Dendritic cell treated with granulocyte-macrophage colony-stimulating factor and Interleukin-4, amounts not matched to agents 40 ng/mL and 50 ng/mL, for 4 days (primary cell): ENCODE measurements around the gene LY6G6D.
"Not testable (repeated sequence)": the region's sequence is repeated elsewhere in the genome, so short reads cannot be mapped to it uniquely, and the experiment has no call there.

ENCODE experiments used
- H3K27ac Mint-ChIP-seq: one replicate; pipeline ENCODE4 v1.8.0; 2022; ENCODE audit warnings: mild to moderate bottlenecking, mixed read lengths
- H3K27me3 Mint-ChIP-seq: one replicate; pipeline ENCODE4 v1.8.0; 2022; ENCODE audit warnings: mild to moderate bottlenecking, mixed read lengths
- H3K36me3 Mint-ChIP-seq: one replicate; pipeline ENCODE4 v1.8.0; 2022; ENCODE audit warnings: low read depth, mixed read lengths
- H3K4me1 Mint-ChIP-seq: one replicate; pipeline ENCODE4 v1.8.0; 2022; ENCODE audit warnings: low read depth, mixed read lengths
- H3K4me3 Mint-ChIP-seq: one replicate; pipeline ENCODE4 v1.8.0; 2022; ENCODE audit warnings: mild to moderate bottlenecking, moderate library complexity, mixed read lengths
- H3K9me3 Mint-ChIP-seq: one replicate; pipeline ENCODE4 v1.8.0; 2022; ENCODE audit warnings: mixed read lengths
- intact Hi-C: fragments of 100-400 bp; cut with micrococcal nuclease; formaldehyde crosslinking; loops from one replicate; pipeline ENCODE4 v1.15.0; 2022

LY6G6D gene

GRCh38 chr6:31702819-31703716 lies 12.1 kb upstream of the LY6G6D start, which contains the start of gene ABHD16A:
TSS of gene ABHD16A (minus strand) at chr6:31703324. CDS start at chr6:31703281, 43 bp downstream.
- peak within 1 kb of the TSS; percentile 93 for H3K27ac Mint-ChIP-seq
- H3K27me3 Mint-ChIP-seq: no peaks in the 10 kb centered on the region
- H3K9me3 Mint-ChIP-seq: no peaks in the 10 kb centered on the region
- H3K4me1 Mint-ChIP-seq: peaks cover 38% of the 10 kb centered on the region
- intact Hi-C loops: loop anchor here (1.0 kb wide), 1 partner anchor 26 kb away; the partner anchor contains the start of gene DDAH2
- H3K36me3 Mint-ChIP-seq: peaks cover 45% of the 10 kb centered on the region
- H3K4me3 Mint-ChIP-seq: peak within 1 kb of the TSS; percentile 98

GRCh38 chr6:31705931-31706330 lies 9.2 kb upstream of the LY6G6D start:
- Mint-ChIP-seq H3K4me1 (peaks cover 42% of the 10 kb centered on the region), H3K27ac (no peak overlapping the region), H3K27me3 (no peaks in the 10 kb centered on the region), H3K4me3 (no peak overlapping the region), H3K36me3 (peaks cover 26% of the 10 kb centered on the region), H3K9me3 (no peaks in the 10 kb centered on the region)
- intact Hi-C loops: no loop called here

DNA sequence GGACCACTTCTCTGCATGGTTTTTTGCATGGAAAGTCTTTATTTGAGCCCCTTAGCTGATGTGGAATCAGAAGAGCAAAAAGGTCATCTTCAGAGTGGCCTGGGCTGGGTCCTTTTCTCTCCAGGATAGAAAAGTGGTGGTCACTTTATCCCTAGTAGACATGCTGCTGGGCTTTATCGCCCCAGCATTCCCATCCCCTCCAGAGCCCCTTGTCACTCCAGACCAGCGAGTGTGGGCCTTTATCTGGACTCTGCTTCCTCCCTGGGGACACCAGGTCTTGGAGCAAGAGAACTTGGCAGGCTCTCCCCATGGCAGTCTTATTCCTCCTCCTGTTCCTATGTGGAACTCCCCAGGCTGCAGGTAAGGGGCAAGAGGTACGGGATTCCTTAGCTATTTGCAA lies 8.5 kb upstream of the LY6G6D start, which contains the start of gene LY6G6F:
Gene LY6G6F, plus strand, starts transcription at position 268 of the 400 bp plus-strand sequence. Its CDS starts 41 bp downstream, at position 309.
- H3K4me1 Mint-ChIP-seq: peaks cover 42% of the 10 kb centered on the region
- intact Hi-C loops: no loop called here
- H3K9me3 Mint-ChIP-seq: no peaks in the 10 kb centered on the region

GRCh38 chr6:31707701-31708100 lies 7.4 kb upstream of the LY6G6D start:
- Mint-ChIP-seq H3K4me1 (peaks cover 45% of the 10 kb centered on the region), H3K9me3 (no peaks in the 10 kb centered on the region), H3K27ac (peak overlapping the region; percentile 26), H3K4me3 (no peak overlapping the region), H3K27me3 (no peaks in the 10 kb centered on the region), H3K36me3 (peaks cover 8% of the 10 kb centered on the region)
- intact Hi-C loops: no loop called here

More for the DNA sequence above, 8.5 kb upstream of the LY6G6D start, which contains the start of gene LY6G6F:
- H3K27me3 Mint-ChIP-seq: no peaks in the 10 kb centered on the region
- H3K4me3 Mint-ChIP-seq: no peak within 1 kb of the TSS
- peak within 1 kb of the TSS; percentile 26 for H3K27ac Mint-ChIP-seq
- peaks cover 19% of the 10 kb centered on the region for H3K36me3 Mint-ChIP-seq

DNA sequence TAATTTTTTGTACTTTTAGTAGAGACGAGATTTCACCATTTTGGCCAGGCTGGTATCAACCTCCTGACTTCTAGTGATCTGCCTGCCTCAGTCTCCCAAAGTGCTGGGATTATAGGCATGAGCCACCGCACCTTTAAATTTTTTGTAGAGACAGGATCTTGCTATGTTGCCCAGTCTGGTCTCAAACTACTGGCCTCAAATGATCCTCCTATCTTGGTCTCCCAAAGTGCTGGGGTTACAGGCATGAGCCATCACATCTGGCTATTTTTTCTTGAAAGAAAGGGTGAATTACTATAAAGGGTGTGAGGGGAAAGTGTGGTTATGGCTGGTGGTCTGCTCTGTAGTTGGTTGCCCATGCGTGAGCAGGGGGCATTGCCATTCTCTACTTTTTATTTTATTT lies 6.9 kb upstream of the LY6G6D start:
- H3K27ac Mint-ChIP-seq: no peak overlapping the region
- no peaks in the 10 kb centered on the region for H3K27me3 Mint-ChIP-seq
- no peaks in the 10 kb centered on the region for H3K9me3 Mint-ChIP-seq
- no peak overlapping the region for H3K4me3 Mint-ChIP-seq
- H3K4me1 Mint-ChIP-seq: peaks cover 44% of the 10 kb centered on the region
- peaks cover 3% of the 10 kb centered on the region for H3K36me3 Mint-ChIP-seq
- intact Hi-C loops: no loop called here

GRCh38 chr6:31709157-31709556 lies 6.0 kb upstream of the LY6G6D start:
- peaks cover 42% of the 10 kb centered on the region for H3K4me1 Mint-ChIP-seq
- H3K36me3 Mint-ChIP-seq, H3K9me3 Mint-ChIP-seq, H3K27ac Mint-ChIP-seq, H3K27me3 Mint-ChIP-seq, H3K4me3 Mint-ChIP-seq, intact Hi-C loops: not testable (repeated sequence)

GRCh38 chr6:31710523-31711219 lies 4.5 kb upstream of the LY6G6D start:
- Mint-ChIP-seq H3K9me3 (no peaks in the 10 kb centered on the region), H3K27ac (peak overlapping the region; percentile 66), H3K4me1 (peaks cover 45% of the 10 kb centered on the region), H3K36me3 (no peaks in the 10 kb centered on the region), H3K4me3 (peak overlapping the region; percentile 39), H3K27me3 (no peaks in the 10 kb centered on the region)
- intact Hi-C loops: no loop called here

GRCh38 chr6:31711233-31711632 lies 3.9 kb upstream of the LY6G6D start:
- Mint-ChIP-seq H3K36me3 (no peaks in the 10 kb centered on the region), H3K27me3 (no peaks in the 10 kb centered on the region), H3K9me3 (no peaks in the 10 kb centered on the region), H3K4me3 (peak overlapping the region; percentile 39), H3K4me1 (peaks cover 45% of the 10 kb centered on the region), H3K27ac (peak overlapping the region; percentile 66)
- intact Hi-C loops: no loop called here

GRCh38 chr6:31712296-31712695 lies 2.9 kb upstream of the LY6G6D start:
- peaks cover 41% of the 10 kb centered on the region for H3K4me1 Mint-ChIP-seq
- no peak overlapping the region for H3K4me3 Mint-ChIP-seq
- H3K36me3 Mint-ChIP-seq: no peaks in the 10 kb centered on the region
- H3K9me3 Mint-ChIP-seq: no peaks in the 10 kb centered on the region
- H3K27ac Mint-ChIP-seq: peak overlapping the region; percentile 66
- no peaks in the 10 kb centered on the region for H3K27me3 Mint-ChIP-seq
- intact Hi-C loops: no loop called here

DNA sequence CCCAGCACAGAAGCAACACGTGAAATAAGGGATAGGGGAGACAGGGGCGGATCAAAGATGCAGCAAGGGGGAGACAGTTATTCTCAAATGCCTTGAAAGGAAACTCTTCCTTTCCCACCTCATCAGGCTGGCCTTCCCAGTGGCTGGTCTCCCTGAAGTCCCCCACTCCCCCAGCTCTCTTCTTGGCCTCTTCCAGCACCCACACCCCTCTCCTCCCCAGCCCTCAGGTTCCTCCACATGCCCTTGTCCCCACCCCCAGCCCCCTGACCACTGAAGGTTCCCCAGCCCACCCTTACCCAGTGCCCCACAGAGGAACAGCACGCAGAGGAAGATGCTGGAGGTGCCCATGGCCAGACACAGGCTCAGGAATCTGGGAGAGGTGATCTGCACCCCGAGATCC lies 1.7 kb upstream of the LY6G6D start:
- no peaks in the 10 kb centered on the region for H3K36me3 Mint-ChIP-seq
- no peaks in the 10 kb centered on the region for H3K27me3 Mint-ChIP-seq
- H3K4me3 Mint-ChIP-seq: no peak overlapping the region
- no peaks in the 10 kb centered on the region for H3K9me3 Mint-ChIP-seq
- intact Hi-C loops: no loop called here
- peak overlapping the region; percentile 43 for H3K27ac Mint-ChIP-seq
- peaks cover 34% of the 10 kb centered on the region for H3K4me1 Mint-ChIP-seq

DNA sequence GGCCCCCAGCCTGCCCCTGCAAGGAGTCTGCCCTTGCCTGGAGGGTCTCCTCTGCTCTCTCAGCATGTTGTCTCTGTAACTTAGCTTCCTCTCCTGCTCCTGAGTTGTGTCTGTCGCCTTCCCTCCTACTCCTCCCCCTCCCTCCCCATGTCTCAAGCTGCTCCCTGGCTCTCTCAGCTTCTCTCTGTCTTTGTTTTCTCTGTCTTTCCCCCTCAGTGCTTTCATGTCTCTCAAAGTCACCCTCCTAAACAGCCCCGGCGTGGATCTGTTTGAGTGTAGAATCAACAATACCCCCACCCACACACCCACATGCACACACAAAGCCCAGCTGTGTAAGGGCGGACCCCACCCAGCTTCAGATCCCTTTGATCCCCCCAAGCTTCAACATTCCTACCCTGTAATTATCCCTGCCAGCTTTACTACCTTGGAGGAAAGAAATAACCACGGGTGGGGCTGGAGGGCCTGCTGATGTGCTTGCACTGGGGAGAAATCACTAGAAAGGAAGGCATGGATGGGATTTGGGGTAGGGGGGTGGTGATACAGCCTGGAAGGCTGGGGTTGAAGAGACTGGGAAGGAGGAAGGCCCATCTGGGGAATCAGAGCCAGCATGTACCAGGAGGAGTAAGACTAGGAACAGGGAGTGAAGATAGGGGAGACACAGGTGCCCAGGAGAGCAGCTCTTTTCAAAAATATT lies 1.0 kb upstream of the LY6G6D start:
- H3K4me1 Mint-ChIP-seq: peaks cover 34% of the 10 kb centered on the region
- no peaks in the 10 kb centered on the region for H3K36me3 Mint-ChIP-seq
- H3K27me3 Mint-ChIP-seq: no peaks in the 10 kb centered on the region
- peak overlapping the region; percentile 43 for H3K27ac Mint-ChIP-seq
- H3K4me3 Mint-ChIP-seq: no peak overlapping the region
- no peaks in the 10 kb centered on the region for H3K9me3 Mint-ChIP-seq
- intact Hi-C loops: no loop called here

GRCh38 chr6:31717499-31718222 lies 2.5 kb downstream of the LY6G6D start:
- Mint-ChIP-seq H3K27ac (no peak overlapping the region), H3K36me3 (no peaks in the 10 kb centered on the region), H3K4me3 (no peak overlapping the region), H3K27me3 (peaks cover 6% of the 10 kb centered on the region), H3K4me1 (peaks cover 15% of the 10 kb centered on the region), H3K9me3 (no peaks in the 10 kb centered on the region)
- intact Hi-C loops: no loop called here

- intact Hi-C loops: no loop called here
- H3K4me3 Mint-ChIP-seq: no peak overlapping the region
These were observed 3.1 kb downstream of the LY6G6D start for GRCh38 chr6:31718265-31718664.

More at GRCh38 chr6:31718265-31718664, 3.1 kb downstream of the LY6G6D start:
- no peaks in the 10 kb centered on the region for H3K9me3 Mint-ChIP-seq
- H3K27me3 Mint-ChIP-seq: peaks cover 8% of the 10 kb centered on the region
- H3K27ac Mint-ChIP-seq: no peak overlapping the region
- H3K4me1 Mint-ChIP-seq: peaks cover 18% of the 10 kb centered on the region
- no peaks in the 10 kb centered on the region for H3K36me3 Mint-ChIP-seq
